ENCODE data around the gene ASPSCR1. TPM values are rescaled to one million over a fixed set of nuclear protein-coding genes. Genes with fewer than 3 reads are reported as not detected.
"Not testable (repeated sequence)": the region's sequence is repeated elsewhere in the genome, so short reads cannot be mapped to it uniquely, and the experiment has no call there.

Gene ASPSCR1
- total RNA-seq, 1 donor from 2014 or later, result 21.7 TPM

DNA sequence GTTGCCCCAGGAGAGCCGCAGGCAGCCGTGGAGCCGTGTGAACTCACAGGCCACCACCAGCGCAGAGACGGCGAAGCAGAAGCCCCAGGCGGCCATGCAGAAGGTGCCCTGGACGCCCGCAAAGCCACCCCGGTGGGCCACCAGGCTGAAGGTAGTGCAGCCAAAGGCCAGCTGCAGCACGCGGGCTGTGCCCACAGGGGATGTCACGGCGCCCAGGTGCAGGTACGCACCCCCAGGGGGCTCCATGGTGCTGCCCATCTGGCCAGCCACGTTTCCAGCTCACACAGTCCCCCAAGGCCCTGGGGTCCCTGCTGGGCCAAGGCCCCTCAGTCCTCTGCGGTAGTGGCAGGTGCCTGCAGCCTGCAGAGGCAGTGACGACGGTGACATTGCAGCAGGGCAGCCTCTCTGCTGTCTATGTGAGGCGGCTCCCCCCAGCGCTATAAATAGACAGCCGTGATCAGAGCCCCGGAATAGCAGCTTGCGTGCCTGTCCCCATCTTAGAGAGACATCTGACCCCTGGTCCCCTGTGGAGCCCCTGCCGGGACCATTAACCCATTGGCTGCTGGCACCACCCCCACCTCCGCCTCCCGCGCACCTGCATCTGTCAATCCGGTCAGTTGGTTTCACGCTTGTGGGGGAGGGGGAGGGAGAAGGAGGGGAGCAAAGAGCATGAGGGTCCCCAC is 35.8 kb upstream of the ASPSCR1 start:
- peak; percentile 89 for DNase-seq

DNA sequence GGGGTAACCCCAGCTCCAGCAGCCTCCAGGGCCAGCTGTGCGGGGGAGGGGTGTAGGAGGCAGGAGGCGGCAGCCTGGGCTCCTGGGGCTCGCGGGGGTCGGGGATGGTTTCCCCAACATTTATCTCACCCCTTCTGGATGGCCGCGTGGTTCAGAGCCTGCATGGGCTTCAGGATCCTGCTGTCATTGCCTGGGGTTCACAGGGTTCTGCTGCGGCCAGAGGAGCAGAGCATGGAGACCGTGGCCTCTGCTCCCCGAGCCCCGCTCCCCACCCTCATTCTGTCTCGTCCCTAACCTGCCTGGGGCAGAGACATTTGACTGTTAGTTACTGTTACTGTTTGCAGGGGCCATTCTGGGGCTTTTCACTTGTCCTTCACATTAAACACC is 35.3 kb upstream of the ASPSCR1 start:
- no peak for DNase-seq

DNA sequence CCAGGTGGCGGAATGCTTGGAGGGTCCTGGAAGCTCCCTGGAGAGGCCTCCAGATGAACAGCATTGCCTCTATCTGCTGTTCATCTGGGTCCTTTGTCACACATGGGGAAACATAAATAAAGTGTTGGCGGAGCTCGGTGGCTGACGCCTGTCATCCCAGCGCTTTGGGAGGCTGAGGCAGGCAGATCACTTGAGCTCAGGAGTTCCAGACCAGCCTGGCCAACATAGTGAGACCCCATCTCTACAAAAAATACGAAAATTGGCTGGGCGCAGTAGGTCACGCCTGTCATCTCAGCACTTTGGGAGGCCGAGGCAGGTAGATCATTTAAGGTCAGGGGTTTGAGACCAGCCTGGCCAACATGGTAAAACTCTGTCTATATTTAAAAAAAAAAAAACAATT is 32.6 kb upstream of the ASPSCR1 start:
- DNase-seq, result no peak

DNA sequence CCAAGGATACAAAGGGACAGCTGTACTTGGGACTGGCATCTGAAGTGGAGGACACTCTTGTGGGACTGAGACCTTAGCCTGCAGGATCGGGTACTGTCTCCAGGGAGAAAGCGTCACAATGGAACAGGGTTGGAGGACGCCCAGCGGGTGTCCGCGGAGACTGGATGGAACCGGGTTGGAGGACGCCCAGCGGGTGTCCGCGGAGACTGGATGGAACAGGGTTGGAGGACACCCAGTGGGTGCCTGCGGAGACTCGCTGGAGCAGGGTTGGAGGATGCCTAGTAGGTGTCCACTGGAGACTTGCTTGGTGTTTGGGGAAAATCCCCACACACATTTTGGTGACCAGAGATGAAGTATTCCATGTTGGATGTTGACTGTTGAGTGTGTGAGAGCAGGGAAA is 30.2 kb upstream of the ASPSCR1 start, which contains the start of gene MYADML2:
MYADML2 (minus strand) TSS at position 45 of the 400 bp plus-strand sequence. CDS start 5,492 bp downstream, outside the sequence.
- DNase-seq, result no peak

DNA sequence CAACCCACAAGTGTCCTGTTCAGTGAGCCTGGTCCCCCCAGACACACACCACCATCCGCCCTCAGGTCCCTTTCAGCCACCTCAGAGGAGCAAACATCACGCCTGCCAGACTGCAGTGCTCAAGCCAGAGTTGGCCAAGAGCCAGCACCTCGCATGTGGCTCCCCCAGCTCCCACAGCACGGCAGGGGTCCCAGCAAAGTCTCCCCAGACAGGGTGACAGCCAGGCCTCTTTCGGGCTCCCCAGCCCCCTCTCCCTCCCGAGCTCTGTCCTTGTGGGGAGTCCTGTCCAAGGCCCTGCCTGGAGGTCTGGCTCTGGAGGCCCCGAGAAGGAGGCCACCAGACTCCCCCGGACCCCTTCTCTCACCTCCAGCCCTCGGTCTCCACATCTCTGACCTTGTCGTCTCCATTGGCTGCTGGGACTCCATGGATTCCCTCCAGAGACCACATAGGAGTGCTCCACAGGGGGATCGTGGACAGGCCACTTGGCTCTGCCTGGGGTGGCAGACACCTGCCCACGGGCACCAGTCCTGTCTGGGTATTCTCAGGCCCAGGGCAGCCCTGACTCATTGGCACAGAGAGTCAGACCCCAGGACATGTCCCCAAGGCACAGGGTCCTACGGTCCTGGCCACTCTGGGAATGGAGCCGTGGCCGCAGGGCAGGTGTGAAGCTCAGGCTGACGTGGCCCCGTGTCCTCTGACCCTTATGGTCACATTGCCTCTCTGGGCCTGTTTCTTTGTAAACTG is 28.6 kb upstream of the ASPSCR1 start:
- no peak for DNase-seq

DNA sequence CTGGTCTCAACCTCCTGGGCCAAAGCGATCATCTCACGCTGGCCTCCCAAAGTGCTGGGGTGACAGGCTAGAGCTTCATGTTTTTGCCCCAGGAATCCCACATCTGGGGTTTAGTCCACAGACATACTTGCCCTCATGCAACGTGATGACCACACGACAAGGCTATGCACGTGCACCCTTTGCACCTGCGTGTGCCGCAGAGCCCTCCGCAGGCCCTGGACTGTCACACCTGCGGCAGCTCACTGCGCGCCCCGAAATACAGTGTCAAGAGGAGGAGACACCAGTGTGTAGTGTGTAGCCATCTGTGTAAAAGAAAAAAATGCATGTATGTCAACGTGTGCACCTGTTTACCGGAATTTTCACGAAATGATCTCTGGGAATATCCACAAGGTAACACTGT is 26.9 kb upstream of the ASPSCR1 start:
- DNase-seq, result no peak

DNA sequence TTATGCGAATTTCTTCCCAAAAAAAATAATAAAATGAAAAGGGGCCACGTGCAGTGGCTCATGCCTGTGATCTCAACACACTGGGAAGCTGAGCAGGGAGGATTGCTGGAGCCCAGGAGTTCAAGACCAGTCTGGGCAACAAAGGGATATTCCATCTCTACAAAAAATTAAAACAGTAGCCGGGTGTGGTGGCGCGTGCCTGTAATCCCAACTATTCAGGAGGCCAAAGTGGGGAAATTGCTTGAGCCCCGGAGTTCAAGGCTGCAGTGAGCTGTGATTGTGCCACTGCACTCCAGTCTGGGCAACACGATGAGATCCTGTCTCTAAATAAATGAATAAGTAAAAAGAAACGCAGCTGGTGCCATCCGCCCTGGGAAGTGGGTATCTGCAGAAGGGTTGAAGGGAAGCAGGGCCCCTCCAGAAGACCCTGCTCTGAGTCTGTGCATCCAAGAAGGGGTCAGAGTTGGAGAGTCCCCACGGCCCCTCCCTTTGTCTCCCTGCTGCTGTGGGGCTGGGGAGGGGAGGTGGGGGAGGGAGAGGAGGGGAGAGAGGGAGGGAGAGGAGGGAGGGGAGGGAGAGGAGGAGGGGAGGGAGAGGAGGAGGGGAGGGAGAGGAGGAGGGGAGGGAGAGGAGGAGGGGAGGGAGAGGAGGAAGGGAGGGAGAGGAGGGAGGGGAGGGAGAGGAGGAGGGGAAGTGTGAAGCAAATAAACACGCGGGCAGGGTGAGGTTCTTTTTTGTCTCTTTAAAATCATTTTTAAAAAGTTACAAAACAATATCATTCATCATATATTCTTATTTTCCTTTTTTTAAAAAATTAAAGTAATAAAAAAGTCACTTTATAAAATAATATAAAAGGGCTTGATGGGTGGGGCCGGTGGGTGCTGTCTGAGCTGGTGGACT is 25.4 kb upstream of the ASPSCR1 start:
- no peak for DNase-seq

DNA sequence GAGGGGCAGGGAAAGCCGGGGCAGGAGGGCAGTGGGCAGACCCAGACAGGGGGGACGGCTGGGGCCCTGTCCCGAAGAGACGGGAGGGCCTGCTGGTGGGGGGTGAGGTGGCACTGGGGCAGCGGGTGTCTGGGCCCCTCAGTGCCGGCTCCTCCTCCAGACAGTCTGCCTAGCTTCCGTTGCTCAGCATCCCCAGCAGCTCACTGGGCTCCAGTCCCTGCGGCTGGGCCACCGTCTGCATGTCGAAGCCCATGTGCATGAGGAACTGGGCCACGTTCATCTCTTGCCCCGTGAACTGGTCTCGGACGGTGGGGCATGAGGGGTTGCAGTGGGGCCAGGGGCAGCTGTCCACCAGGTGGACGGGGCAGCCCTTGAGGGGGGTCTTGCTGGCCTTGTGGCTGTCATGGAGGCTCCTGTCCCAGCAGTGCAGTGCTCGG is 24.6 kb upstream of the ASPSCR1 start:
- no peak for DNase-seq

DNA sequence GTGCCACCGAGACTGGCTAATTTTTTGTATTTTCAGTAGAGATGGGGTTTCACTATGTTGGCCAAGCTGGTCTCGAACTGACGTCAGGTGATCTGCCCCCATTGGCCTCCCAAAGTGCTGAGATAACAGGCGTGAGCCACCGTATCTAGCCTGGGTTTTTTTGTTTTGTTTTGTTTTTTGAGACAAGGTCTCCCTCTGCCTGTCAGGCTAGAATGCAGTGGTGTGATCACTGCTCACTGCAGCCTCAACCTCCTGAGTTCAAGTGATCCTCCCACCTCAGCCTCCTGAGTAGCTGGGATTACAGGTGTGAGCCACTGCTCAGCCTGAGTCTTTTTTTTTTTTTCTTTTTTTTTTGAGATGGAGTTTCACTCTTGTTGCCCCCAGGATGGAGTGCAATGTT is 24.0 kb upstream of the ASPSCR1 start:
- DNase-seq, result not testable (repeated sequence)

DNA sequence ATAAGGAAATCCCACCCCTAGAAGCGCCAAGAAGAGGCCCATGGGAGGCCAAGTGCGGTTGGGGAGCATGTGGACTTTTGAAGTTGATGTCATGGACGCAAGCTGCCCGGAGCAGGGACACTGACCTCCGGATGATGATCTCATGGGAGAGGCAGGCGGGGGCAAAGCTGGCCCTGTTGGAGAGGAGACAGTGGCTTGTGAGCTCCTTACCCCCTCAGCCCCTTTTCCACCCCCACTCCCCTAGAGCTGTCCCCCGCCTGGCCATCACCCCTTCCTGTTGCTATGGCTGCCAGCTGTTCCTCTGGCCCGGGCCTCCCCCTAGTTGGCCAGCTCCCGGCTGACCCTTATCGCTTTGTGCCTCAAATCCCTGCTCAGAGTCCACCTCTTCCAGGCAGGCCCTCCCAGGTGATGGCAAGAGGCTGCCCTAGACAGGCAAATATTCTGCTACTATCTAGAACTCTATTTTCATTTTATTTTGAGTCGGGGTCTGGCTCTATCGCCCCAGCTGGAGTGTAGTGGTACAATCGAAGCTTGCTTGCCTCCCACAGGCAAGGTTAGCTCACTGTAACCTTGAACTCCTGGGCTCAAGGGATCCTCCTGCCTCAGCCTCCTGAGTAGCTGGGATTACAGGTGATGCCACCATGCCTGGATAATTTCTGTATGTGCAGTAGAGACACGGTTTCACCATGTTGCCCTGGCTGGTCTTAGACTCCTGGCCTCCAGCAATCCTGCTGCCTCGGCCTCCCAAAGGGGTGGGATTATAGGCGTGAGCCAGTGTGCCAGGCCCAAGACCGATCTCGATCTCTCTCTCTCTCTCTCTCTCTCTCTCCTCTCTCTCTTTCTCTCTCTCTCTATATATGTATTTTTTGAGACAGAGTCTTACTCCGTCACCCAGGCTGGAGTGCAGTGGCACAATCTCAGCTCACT is 23.0 kb upstream of the ASPSCR1 start:
- no peak for DNase-seq

DNA sequence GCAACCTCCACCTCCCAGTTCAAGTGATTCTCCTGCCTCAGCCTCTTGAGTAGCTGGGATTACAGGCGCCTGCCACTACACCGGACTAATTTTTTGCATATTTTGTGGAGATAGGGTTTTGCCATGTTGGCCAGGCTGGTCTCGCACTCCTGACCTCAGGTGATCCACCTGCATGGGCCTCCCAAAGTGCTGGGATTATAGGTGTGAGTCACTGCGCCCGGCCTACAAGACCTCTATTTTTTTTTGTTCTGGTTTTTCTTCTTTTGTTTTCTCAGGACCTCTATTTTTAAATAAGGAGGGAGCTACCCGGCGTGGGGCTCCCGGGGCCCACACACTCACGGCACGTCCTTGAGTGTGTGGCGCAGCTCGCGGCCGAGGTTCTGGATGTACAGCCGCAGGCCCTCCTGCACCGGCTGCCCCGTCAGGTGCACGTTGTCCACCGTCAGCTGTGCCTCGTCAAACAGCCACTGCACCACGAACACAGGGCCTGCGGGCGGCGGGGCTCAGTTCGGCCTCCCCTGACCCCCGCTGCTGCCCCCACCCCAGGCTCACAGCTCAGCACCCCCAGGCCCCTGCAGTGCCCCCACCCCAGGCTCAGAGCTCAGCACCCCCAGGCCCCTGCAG is 22.3 kb upstream of the ASPSCR1 start:
- DNase-seq, result no peak

DNA sequence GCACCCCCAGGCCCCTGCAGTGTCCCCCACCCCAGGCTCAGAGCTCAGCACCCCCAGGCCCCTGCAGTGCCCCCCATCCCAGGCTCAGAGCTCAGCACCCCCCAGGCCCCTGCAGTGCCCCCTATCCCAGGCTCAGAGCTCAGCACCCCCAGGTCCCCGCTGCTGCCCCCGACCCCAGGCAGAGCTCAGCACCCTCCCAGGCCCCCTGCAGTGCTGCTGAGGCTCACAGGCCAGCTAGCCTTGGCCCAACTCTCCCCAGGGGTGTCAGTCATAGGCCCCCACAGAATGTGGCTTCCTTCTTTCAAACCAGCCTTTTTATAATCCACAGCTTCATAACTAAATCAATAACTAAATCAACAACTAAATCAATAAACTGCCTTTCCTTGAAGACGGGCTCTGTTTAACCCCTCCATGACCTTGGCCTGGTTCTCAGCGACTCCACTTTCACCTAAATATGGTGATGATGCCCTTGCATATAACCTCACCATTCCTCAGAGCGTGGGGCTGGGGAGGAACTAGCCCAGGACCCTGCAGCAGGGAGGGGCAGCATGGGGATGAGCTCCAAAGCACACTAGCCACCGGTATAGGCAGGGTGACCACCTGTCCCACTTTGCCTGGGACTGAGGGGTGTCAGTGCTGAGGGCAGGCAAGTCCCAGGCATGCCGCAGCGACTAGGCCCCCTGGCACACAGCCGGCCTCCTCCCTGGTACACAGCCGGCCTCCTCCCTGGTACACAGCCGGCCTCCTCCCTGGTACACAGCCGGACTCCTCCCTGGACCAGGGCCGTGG is 21.5 kb upstream of the ASPSCR1 start:
- DNase-seq, result no peak

DNA sequence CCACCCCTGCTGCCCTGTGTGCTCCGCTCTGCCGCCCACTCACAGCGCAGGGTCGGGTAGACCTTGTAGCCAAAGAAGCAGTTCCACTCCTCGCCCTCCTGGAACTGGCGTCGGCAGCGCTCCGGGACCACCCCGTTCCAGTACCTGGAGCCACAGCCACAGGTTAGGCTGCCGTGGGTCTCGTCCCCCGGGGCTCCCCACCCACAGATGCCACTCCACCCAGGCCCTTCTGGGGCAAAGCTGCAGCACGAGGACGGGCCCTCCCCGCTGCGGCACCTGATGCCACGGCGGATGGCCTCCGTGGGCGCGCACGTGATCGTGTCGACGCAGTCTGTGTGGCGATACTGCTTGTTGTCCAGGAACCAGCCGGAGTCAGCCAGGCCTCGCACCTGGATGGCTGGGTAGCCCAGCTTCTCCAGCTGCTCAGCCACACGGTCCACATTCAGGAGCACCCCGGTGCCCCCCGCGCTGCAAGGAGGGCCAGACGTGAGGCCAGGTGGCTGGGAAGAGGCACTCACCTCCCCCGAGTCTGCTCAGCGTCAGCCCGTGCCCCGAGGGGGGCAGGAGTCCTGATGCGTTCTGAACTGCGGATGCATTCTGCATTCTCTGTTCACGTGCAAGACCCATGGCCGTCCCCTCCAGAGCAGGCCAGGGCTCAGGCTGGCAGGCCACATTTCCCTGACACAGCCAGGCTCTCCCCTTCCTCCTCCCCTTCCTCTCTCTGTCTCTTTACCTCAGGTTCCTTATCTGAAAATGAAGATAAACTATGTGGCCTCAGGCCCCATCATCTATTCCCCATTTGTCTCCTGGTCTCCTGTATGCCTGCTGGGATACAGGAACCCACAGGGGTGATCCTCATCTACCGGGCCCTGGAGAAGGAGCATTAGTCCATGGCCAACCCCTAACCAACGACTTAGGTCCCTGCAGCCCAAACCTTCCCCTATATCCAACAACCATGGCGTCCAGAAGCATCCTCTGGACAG is 20.5 kb upstream of the ASPSCR1 start:
- DNase-seq, result no peak

DNA sequence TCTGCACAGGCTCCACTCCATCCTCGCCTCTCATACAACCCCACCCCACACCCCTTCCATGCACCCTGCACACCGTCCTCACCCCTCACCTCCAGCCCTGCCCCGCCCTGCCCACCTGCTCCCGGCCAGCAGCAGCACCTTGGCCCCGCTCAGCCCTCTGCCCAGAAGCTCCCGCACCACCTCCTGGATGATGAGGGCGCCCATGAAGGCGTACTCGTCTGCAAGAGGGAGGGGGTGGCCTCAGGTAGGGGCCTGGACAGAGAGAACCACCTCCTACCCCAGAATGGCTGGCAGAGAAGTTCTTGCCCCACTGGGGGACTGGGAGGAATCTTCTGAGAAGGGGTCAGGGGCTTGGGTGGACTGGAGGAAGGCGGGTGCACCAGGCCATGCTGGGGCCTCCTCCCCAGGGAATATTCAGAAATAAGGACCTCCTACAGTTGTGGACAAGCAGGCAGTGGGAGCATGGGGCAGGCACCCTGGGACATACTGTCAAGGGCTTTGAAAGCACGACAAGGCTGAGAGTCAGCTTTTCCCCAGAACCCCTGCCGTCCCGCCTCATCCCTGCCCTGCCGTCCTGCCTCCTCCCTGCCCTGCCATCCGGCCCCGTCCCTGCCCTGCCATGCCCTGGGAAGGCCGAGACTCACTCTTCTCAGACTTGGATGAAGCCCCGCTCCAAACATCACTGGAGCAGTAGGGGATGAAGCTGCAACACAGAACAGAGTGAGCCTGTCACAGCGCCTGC is 19.6 kb upstream of the ASPSCR1 start:
- DNase-seq, result no peak

DNA sequence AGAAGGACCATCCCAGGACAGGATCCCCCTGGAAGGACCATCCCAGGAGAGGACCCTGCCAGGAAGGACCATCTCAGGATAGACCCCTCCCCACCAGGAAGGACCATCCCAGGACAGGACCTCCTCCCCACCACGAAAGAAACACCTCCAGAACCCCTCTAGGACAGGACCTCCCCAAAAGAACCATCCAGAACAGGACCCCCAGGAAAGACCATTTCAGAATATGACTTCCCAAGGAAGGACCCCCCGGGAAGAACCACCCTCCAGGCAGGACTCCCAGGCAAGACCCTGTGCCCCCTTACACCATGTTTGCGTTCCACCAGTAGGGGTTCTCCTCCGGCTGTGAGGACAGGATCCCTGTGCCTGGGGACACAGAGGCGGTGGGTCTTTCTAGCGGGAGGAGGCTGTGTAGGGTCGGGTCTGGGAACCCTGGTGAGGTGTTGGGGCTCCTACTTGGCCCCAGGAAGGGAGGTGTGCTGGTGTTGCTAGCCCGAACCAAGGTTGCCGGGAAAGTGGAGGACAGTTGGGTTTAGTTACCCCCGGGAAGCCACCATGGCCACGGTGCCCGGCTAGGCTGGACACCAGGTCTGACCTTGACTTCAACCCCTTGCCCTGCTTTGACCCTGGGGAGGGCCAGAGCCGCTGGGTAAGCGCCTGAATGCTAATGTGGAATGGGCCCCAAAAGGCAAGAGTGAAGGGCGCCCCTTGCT is 18.6 kb upstream of the ASPSCR1 start:
- no peak for DNase-seq

DNA sequence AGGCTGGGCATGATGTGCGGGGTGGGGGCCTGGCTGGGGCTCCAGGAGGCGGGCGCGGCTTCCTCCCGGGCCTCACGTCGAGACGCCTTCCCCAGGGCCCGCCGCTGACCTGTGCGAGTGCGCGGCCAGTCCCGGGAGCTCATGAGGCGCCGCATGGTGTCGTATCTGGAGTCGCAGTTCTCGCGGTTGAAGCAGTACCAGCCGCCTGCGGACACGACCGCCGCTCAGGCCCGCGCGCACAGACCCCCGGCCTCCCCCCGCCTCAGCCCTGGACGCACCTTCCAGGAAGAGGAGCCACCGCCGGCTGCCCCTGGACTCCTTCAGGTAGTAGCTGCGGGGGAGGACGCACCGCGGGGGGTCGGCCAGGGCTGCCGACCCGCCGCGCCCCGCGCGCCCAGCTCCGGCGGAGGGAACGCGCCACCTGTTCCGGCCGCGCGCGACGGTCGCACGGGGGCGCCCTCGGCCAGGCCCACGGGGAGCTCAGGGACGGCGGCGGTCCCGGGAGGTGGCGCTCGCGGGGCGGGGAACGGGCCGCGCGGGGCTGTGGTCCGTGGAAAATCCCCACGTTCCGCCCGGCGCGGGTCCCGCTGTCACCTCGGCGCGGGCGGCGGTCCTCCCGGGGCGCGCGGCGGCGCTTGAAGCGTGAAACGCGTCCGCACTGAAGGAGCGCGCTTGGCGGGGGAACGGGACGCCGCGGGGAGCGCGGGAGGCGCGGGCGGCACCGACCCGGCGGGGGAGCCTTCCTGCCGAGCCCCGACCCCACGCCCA is 17.9 kb upstream of the ASPSCR1 start:
- DNase-seq, result peak; percentile 81
